ENCODE results near the gene USP51.
A peak's percentile ranks its signal among the peaks of the same experiment; 100 is the strongest.
"Not testable (repeated sequence)": the region's sequence is repeated elsewhere in the genome, so short reads cannot be mapped to it uniquely, and the experiment has no call there.

Gene USP51

GRCh38 chrX:55489314-55490009 lies at the start of gene USP51:
USP51 (minus strand) TSS chrX:55489848; CDS start chrX:55488939, 909 bp downstream.
- DNase-seq = peak; percentile 84

GRCh38 chrX:55524487-55524886 lies 34.8 kb upstream of the USP51 start:
- DNase-seq = peak; percentile 46

- DNase-seq = peak; percentile 34
Observed at GRCh38 chrX:55523356-55523755, 33.7 kb upstream of the USP51 start.

DNA sequence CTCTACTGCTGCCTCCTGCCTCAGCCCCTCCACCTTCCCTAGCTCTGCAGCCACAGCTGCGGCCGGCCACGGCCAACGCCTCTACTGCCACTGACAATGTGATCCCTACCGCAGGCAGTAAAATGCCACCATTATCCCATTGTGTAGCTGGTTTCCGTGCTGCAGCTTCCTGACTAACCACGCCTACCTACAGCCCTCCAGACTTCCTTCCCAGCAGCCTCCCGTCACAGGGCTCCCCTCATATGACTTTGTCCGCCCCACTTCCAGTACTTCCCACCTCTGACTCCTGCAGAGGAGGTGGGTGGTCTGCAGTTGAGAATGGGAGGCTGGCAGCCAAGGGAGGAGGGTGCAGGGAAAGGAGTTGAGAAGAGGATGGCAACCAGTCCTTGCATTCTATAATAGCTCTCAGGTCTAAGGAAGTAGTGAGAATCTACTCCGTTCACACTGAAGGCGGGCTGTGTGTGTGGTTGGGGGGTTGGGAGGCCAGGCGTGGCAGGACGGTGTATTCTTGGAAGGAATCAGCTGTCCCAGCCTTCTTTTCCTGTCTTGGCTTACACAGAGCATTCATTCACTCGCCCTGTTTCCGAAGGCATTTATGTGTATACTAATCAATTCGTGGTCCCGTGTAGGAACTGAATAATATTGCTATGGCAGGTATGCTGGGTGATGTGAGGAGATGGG lies 33.1 kb upstream of the USP51 start:
- peak; percentile 68 for DNase-seq

DNA sequence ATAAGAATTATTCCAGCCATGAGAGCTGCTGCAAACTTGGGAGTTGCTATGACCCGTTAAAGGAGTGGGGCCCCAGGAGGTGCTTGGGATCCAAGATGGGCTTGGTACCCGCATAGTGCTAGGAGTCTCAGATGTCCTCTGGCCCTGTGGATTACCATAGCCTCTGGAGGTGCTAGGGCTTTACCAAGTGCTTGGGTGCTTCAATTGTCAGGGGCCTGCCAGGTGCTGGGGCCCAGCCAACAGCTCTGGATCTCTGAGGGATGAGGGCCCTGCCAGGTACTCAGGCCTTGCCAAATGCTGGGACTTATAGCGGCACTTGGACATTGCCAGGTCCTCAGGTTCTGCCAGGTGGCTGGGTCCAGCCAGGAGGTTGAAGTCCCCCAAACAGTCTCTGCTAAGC lies 32.0 kb upstream of the USP51 start:
- DNase-seq = no peak

DNA sequence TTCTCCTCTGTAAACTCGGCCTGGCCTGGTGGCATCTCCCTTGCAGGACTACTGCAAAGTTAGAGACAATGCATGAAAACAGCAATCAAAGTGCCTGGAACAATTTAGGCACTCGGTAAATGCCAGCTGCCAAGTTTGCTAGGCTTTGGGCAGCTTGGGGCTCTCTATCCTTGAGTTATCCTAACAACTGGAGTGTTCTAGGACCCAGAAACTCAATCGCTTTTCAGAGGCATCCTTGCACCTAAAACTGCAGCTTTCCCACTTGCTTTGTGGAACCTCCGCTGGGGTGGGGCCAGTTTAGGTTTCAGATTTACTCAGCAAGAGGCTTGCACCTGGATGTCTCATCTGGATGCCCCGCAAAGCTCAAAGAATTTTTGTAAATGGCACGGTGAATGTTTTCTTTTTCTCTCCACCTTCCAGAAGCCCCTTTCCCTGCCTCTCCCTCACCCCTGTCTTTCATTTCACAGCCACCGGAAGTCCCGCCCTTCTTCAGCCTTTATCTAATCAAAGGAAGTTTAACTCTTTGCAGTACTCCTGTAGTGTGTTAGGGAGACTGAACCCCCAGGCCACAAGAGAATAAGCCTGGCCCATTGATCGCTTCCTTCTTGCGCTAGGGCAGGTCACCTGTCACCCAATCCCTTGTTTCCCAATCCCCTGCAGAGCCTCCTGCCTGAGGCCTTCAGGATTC lies 27.3 kb upstream of the USP51 start:
- not testable (repeated sequence) for DNase-seq

- not testable (repeated sequence) for DNase-seq
Observed at GRCh38 chrX:55513045-55513737, 23.5 kb upstream of the USP51 start.

GRCh38 chrX:55508410-55509152 lies 18.9 kb upstream of the USP51 start:
- DNase-seq = not testable (repeated sequence)

- not testable (repeated sequence) for DNase-seq
Observed at GRCh38 chrX:55507699-55508098, 18.1 kb upstream of the USP51 start.

DNA sequence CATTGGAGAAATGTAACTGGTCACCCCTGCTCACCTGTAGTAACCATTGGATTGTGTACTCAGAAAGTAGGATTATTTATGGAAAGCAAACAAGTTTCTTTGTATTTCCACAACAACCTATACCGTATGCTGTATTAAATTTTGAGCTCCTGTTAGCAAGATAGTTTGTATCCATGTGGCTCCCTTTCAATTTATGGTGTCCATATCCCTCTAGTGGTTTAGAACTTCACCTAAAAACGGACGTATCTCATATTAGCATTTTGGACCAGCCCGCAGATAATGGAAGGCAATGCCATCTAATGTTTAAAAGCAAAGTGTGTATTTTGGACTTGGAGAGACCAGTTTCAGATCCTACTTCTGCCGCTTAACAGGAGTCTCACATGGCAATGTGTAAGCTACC lies 17.4 kb upstream of the USP51 start:
- not testable (repeated sequence) for DNase-seq

DNA sequence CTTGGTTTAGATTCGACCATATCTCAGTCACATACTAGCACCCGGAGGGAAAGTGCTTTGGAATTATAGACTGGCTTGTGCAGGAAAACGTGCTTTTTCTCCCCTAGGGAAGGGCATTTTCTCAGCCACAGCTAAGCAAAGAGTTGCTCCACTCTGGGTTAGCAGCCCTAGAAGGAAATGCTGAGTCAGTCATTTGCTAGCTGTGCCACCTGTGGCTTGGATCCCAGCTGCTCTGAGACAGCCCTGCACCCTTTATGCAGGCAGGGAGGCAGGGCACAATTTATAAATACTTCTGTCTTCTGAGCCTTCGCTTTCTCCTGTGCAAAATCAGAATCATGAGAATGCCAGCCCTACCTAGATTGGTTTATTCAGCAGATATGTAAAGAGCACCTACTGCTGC lies 1.3 kb upstream of the USP51 start:
- DNase-seq = no peak

GRCh38 chrX:55490121-55490520 lies 473 bp upstream of the USP51 start:
- DNase-seq = no peak

GRCh38 chrX:55488593-55489313 lies 895 bp downstream of the USP51 start:
- peak; percentile 86 for DNase-seq

DNA sequence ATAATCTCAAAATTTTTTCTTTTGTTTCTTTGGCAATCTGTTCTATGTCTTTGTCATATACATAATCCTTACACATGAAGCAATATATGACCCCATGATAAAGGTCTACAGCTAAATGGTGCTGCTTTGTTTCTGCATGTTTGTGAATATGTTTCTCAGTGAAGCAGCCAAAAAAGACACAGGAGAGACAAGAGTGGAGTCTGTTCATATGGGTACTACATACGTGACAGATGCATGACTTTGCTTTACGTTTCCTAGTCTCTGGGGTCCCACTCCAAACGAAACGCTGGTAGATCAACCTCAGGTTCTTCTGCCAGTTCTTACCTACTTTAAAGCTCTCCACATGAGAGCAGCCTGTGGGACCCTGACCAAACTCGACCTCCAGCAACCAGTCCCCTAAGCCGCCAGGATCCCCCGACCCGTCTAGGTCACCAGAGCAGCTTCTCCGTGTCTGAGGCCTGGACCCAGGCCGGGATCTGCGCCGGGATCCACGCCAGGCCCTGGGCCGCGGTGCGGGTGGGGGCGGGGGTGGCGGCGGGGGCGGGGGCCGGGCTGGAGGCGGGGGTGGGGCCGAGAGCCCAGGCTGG lies 1.5 kb downstream of the USP51 start:
- no peak for DNase-seq

DNA sequence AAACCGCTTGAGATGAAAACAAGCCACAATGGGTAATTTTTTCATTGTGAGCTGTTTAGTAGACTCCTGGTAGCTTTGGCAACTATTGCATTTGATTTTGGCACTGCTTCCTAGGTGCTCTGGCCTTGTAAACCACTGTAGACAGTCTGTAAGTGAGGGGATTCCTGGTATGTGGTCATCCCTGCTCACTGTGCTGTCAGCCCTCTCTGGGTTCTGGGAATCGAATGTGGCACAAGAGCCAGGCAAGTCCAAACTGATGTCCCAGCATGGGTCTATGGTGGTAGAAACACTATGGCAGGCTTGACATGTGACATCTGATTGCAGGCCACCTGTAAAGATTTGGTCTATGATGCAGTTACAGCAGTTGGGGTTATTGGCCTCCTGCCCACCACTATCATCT lies 2.5 kb downstream of the USP51 start:
- DNase-seq = no peak

DNA sequence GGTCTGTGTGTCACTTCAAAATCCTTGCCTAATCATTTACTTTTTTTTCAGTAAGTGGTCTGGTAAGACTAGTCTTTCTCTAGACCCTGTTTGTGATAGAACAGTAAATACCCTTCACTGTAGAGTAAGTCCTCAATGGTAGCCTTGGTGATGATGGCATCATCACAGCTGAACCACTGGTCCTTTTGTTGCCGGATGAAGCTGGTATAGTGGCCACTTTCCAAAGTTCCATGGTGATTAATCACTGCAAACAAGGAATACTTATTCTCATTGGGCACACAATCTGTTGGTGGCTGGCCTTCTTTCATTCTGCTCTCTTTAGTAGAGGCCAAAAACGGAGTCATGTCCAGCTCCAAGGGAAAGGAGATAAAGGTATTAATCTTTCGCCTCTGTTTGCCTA lies 2.9 kb downstream of the USP51 start:
- no peak for DNase-seq

DNA sequence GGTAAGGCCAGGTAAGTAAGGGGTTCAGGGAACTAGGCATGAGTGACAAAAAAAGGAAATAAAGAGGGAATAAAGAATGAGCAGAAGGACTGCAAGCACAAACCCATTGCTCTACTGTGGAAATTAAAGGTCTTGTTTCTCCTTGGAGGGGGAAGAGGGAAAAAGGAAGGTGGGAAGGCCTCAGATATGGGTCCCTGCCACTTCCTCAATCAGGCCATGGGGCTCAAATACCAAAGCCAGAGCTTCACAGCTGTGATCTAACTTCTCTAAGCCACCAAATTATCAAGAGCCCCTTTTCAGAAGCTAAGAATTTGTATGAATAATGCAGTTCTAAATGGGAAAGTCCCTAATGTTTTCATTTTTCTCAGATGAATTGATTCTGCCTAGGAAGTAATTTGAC lies 4.7 kb downstream of the USP51 start:
- DNase-seq = no peak

DNA sequence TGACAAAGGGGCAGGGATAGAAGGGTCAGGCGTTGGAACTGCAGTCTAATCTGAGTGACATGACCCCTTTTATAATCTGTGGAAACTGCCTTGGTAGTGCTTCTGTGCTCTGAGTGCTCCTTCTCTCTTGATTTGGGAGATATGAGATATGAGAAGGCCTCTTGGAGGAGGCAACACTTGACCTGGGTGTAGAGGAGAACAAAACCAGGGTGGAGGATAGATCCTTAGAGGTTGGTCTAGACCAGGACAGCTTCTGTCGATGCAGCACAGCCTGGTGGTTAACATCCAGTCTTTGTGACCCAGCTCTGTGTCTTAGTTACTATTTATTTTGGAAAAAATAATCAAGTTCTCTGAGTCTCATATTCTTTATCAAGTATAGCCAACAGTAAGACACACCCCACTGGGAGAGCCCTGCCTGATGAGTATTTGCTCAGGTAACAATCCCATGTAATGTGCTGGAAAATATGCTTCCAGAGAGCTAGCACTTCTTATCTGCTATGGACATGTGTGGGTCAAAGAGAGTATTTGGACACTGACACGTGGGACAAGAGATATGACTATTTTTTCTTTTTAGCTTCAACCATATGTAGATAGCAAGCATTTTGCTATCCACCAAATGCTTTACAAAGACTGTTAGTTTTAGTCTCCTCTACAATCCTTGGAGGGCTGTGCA lies 9.1 kb downstream of the USP51 start:
- DNase-seq = no peak

- DNase-seq = not testable (repeated sequence)
Observed at GRCh38 chrX:55479956-55480355, 9.7 kb downstream of the USP51 start.

GRCh38 chrX:55465791-55466190 lies 23.9 kb downstream of the USP51 start:
- DNase-seq = not testable (repeated sequence)

DNA sequence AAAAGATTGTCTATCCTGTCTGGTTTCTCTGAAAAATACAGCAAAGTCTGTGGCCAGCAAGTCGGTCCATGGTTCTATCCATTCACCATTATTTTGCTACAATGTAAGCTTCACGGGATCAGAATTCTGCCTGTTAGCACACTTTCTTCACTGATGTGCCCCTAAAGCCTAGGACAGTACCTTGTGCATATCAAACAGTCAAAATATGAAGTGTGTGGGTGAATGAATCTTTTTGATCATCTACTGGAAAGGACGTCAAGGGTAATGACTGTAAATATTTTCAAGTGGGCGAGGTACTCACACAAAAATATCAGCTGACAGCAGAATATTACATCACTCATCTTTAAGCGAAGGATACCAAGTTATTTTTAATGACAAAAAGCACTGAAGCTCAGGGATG lies 24.5 kb downstream of the USP51 start:
- not testable (repeated sequence) for DNase-seq

Measured in NCI-H2227 treated with DMSO at 0.1 percent for 48 hours (cell line).